IMR-90 (cell line): ENCODE data around the gene RBP5. TPM values are rescaled to one million over a fixed set of nuclear protein-coding genes. Genes with fewer than 3 reads are reported as not detected.

ENCODE experiments used
- ATAC-seq: fragments of 200-7000 bp; cut with Tn5 transposase; 2 replicates; pipeline ENCODE4 v1.9.1; 2020; ENCODE audit warnings: low read depth, mild to moderate bottlenecking, moderate library complexity
- BruUV-seq: library from RNA; stranded (reverse); fragments of 400-500 nt; replicated peaks from 2 replicates; lab custom pipeline; 2021; lab: Mats Ljungman, UMichigan
- CTCF ChIA-PET: fragments of 300-600 bp; formaldehyde crosslinking; extraction: SDS; loops from one replicate; lab custom pipeline; 2021; ENCODE audit warnings: antibody characterized with exemption; lab: Yijun Ruan, JAX
- POLR2A ChIA-PET: fragments of 300-600 bp; sonication (Branson Sonifier 250); formaldehyde crosslinking; loops from one replicate; lab custom pipeline; 2022; ENCODE audit warnings: antibody characterized with exemption; ENCODE audit not compliant: unreplicated experiment; lab: Charles Lee
- DNase-seq: peaks from one replicate; pipeline ENCODE4 v3.0.0; 2013
- H2AFZ ChIP-seq: replicated peaks from 2 replicates; pipeline ENCODE3; 2013; ENCODE audit warnings: low read length, mild to moderate bottlenecking; ENCODE audit not compliant: poor library complexity
- H2AK5ac ChIP-seq: 2 replicates; pipeline ENCODE4 v1.6.1; 2013; ENCODE audit warnings: low read depth, low read length, inconsistent platforms
- H2AK9ac ChIP-seq: replicated peaks from 2 replicates; pipeline ENCODE3; 2013; ENCODE audit warnings: mild to moderate bottlenecking, low read depth, low read length, moderate library complexity; ENCODE audit not compliant: poor library complexity
- H2BK120ac ChIP-seq: 2 replicates; pipeline ENCODE4 v1.6.1; 2013; ENCODE audit warnings: low read depth, low read length, inconsistent platforms
- H2BK15ac ChIP-seq: 3 replicates; pipeline ENCODE4 v1.6.1; 2013; ENCODE audit warnings: low read depth, low read length, inconsistent platforms
- H2BK20ac ChIP-seq: 2 replicates; pipeline ENCODE4 v1.6.1; 2013; ENCODE audit warnings: low read depth, mild to moderate bottlenecking, inconsistent platforms, low read length, moderate library complexity
- H2BK5ac ChIP-seq: 2 replicates; pipeline ENCODE4 v1.6.1; 2013; ENCODE audit warnings: mild to moderate bottlenecking, low read depth, low read length, inconsistent platforms; ENCODE audit not compliant: poor library complexity, severe bottlenecking
- H3K14ac ChIP-seq: replicated peaks from 2 replicates; pipeline ENCODE4 v1.6.1; 2013; ENCODE audit warnings: low read depth, low read length, inconsistent platforms
- H3K18ac ChIP-seq: 2 replicates; pipeline ENCODE4 v1.6.1; 2013; ENCODE audit warnings: low read depth, low read length, control low read depth
- H3K23ac ChIP-seq: 2 replicates; pipeline ENCODE4 v1.6.1; 2013; ENCODE audit warnings: low read depth, low read length, inconsistent platforms
- H3K27ac ChIP-seq: 2 replicates; pipeline ENCODE4 v1.5.1; 2013; ENCODE audit warnings: mild to moderate bottlenecking, control low read depth, low read length; ENCODE audit not compliant: insufficient read depth
- H3K27me3 ChIP-seq: 2 replicates; pipeline ENCODE4 v1.6.1; 2013; ENCODE audit warnings: low read length; ENCODE audit not compliant: control insufficient read depth, insufficient read depth
- H3K36me3 ChIP-seq: 2 replicates; pipeline ENCODE4 v1.6.1; 2013; ENCODE audit warnings: low read length, mixed read lengths; ENCODE audit not compliant: control insufficient read depth, insufficient read depth
- H3K4ac ChIP-seq: 2 replicates; pipeline ENCODE4 v1.6.1; 2013; ENCODE audit warnings: low read depth, low read length, inconsistent platforms
- H3K4me1 ChIP-seq: 2 replicates; pipeline ENCODE4 v1.6.1; 2013; ENCODE audit warnings: low read length, mixed read lengths; ENCODE audit not compliant: control insufficient read depth, insufficient read depth
- H3K4me2 ChIP-seq: 2 replicates; pipeline ENCODE4 v1.6.1; 2013; ENCODE audit warnings: low read depth, mild to moderate bottlenecking, control low read depth, low read length, moderate library complexity
- H3K4me3 ChIP-seq: 2 replicates; pipeline ENCODE4 v1.5.1; 2013; ENCODE audit warnings: low read depth, mild to moderate bottlenecking, control low read depth, low read length, moderate library complexity; ENCODE audit not compliant: insufficient read depth
- H3K56ac ChIP-seq: 2 replicates; pipeline ENCODE4 v1.6.1; 2013; ENCODE audit warnings: low read length, inconsistent platforms; ENCODE audit not compliant: insufficient read depth; ENCODE audit errors: extremely low read depth
- H3K79me1 ChIP-seq, 2 experiments: 2 replicates each; pipeline ENCODE4 v1.6.1; 2013; ENCODE audit warnings: low read length in 2 of 2, inconsistent platforms in 1 of 2, low read depth in 1 of 2
- H3K9ac ChIP-seq: 2 replicates; pipeline ENCODE4 v1.6.1; 2013; ENCODE audit warnings: low read depth, low read length, control low read depth
- H3K9me1 ChIP-seq: 2 replicates; pipeline ENCODE4 v1.6.1; 2013; ENCODE audit warnings: low read length, inconsistent platforms; ENCODE audit not compliant: insufficient read depth
- H3K9me3 ChIP-seq: 2 replicates; pipeline ENCODE4 v1.6.1; 2013; ENCODE audit warnings: low read length; ENCODE audit not compliant: control insufficient read depth, insufficient read depth
- H4K20me1 ChIP-seq: 2 replicates; pipeline ENCODE4 v1.6.1; 2013; ENCODE audit warnings: low read length, inconsistent platforms; ENCODE audit not compliant: insufficient read depth
- H4K5ac ChIP-seq: 2 replicates; pipeline ENCODE4 v1.6.1; 2013; ENCODE audit warnings: mild to moderate bottlenecking, low read depth, low read length, control low read depth
- H4K8ac ChIP-seq, 2 experiments: 2 replicates each; pipeline ENCODE4 v1.6.1; 2013; ENCODE audit warnings: low read depth in 2 of 2, low read length in 2 of 2, control low read depth in 1 of 2, inconsistent platforms in 1 of 2
- H4K91ac ChIP-seq: 2 replicates; pipeline ENCODE4 v1.6.1; 2013; ENCODE audit warnings: low read depth, low read length, inconsistent platforms; ENCODE audit not compliant: insufficient read depth
- BHLHE40 ChIP-seq: fragments of 150-350 bp; IDR thresholded peaks from 2 replicates; pipeline ENCODE4 v1.6.1; 2016; ENCODE audit warnings: mild to moderate bottlenecking, low read depth, low read length
- CEBPB ChIP-seq: IDR thresholded peaks from 2 replicates; pipeline ENCODE4 v1.6.1; 2012; ENCODE audit warnings: low read depth, low read length, improper control_type of control experiment
- CHD1 ChIP-seq: IDR thresholded peaks from 2 replicates; pipeline ENCODE4 v1.6.1; 2012; ENCODE audit warnings: low read depth, low read length, improper control_type of control experiment
- FOS ChIP-seq: fragments of 150-350 bp; IDR thresholded peaks from 2 replicates; pipeline ENCODE4 v1.6.1; 2016; ENCODE audit warnings: low read depth, low read length
- MAFK ChIP-seq: IDR thresholded peaks from 2 replicates; pipeline ENCODE4 v1.6.1; 2012; ENCODE audit warnings: low read depth, low read length, improper control_type of control experiment
- MAZ ChIP-seq: IDR thresholded peaks from 2 replicates; pipeline ENCODE4 v1.6.1; 2012; ENCODE audit warnings: low read depth, mild to moderate bottlenecking, low read length, improper control_type of control experiment, moderate library complexity, borderline replicate concordance
- MXI1 ChIP-seq: IDR thresholded peaks from 2 replicates; pipeline ENCODE4 v1.6.1; 2012; ENCODE audit warnings: low read depth, mild to moderate bottlenecking, low read length, moderate library complexity, borderline replicate concordance
- NFE2L2 ChIP-seq: fragments of 150-350 bp; IDR thresholded peaks from 2 replicates; pipeline ENCODE4 v1.6.1; 2016; ENCODE audit warnings: low read depth, mild to moderate bottlenecking, low read length
- POLR2A ChIP-seq: IDR thresholded peaks from 2 replicates; pipeline ENCODE4 v1.6.1; 2012; ENCODE audit warnings: mild to moderate bottlenecking, low read depth, low read length
- RAD21 ChIP-seq: IDR thresholded peaks from 2 replicates; pipeline ENCODE4 v1.6.1; 2012; ENCODE audit warnings: low read length, improper control_type of control experiment
- RCOR1 ChIP-seq: IDR thresholded peaks from 2 replicates; pipeline ENCODE4 v1.6.1; 2012; ENCODE audit warnings: mild to moderate bottlenecking, low read length, improper control_type of control experiment; ENCODE audit not compliant: insufficient replicate concordance
- RFX5 ChIP-seq: IDR thresholded peaks from 2 replicates; pipeline ENCODE4 v1.8.0; 2012; ENCODE audit warnings: low read depth, mild to moderate bottlenecking, low read length, moderate library complexity
- SMC3 ChIP-seq: fragments of 150-350 bp; IDR thresholded peaks from 2 replicates; pipeline ENCODE4 v1.6.1; 2016; ENCODE audit warnings: low read depth, mild to moderate bottlenecking, antibody characterized with exemption, low read length, moderate library complexity
- WGBS, 2 experiments: methylation state at CpG; one replicate each; pipeline versions ENCODE4 v1.1.5 to v1.1.7; 2013; ENCODE audit warnings: missing lambda C conversion rate in 2 of 2; ENCODE audit not compliant: insufficient read length in 1 of 2; ENCODE audit errors: extremely low coverage in 2 of 2; 5-methylcytosine and 5-hydroxymethylcytosine counted together
- dilution Hi-C: fragments of 300-500 bp; cut with HindIII; formaldehyde crosslinking; loops from one replicate; pipeline ENCODE4 v1.14.3; 2018; ENCODE audit warnings: low sequenced_read_pairs; ENCODE audit not compliant: unreplicated experiment
- in situ Hi-C: fragments of 300-500 bp; cut with MboI; formaldehyde crosslinking; loops from 3 replicates; pipeline ENCODE4 v1.14.3; 2019; ENCODE audit warnings: low sequenced_read_pairs, inconsistent platforms, mixed read lengths
- intact Hi-C: fragments of 100-400 bp; cut with micrococcal nuclease; formaldehyde crosslinking; loops from 2 replicates; pipeline ENCODE4 v1.10.0; 2022
- polyA plus RNA-seq, 3 experiments: library from polyadenylated mRNA; depleted of rRNA; stranded (reverse); fragments of >200 nt; gene quantifications; 2 replicates each; pipeline ENCODE4 v1.2.3, GENCODE V29; 2012; ENCODE audit warnings: low replicate concordance in 1 of 3
- total RNA-seq: library from RNA; depleted of rRNA; stranded (reverse); fragments of >200 nt; gene quantifications from 2 replicates; pipeline ENCODE4 v1.2.3, GENCODE V29; 2012
- TF ChIP-seq, protein P1 (sequence below): conservative IDR thresholded peaks from 2 replicates; pipeline ENCODE4 v1.5.1; 2012; ENCODE audit warnings: mild to moderate bottlenecking, low read depth, low read length, improper control_type of control experiment
- TF ChIP-seq, protein P2 (sequence below): fragments of 150-350 bp; IDR thresholded peaks from 2 replicates; pipeline ENCODE4 v1.6.1; 2017; ENCODE audit warnings: mild to moderate bottlenecking, antibody characterized with exemption, low read length, low read depth
- TF ChIP-seq, protein P3 (sequence below): fragments of 150-350 bp; IDR thresholded peaks from 2 replicates; pipeline ENCODE4 v1.6.1; 2016; ENCODE audit warnings: low read depth, mild to moderate bottlenecking, low read length, moderate library complexity, borderline replicate concordance

The RBP5 gene
- total and polyA plus RNA-seq, 2 of the 4 experiments (the other 2 are of a cell fraction) = 0.15 TPM; not detected in 1

DNA sequence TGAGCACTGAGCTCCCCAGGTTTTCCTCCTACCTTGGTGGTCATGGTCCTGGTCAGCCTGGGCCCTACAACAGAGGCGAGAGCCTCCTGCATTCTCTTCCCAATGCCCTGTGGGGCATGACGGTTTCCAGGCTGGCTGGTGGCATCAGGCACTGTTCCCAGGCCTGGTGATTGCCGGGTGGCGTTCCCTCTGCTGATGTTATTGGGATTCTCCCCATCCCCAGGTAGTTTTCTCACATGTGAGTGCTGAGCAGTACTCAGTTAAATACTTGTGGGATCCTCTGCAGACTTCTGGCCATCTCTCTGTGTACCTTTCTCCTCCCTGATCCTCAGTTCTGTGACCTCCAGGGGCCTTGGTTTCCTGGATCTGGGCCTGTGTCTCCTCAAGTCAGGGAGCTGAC is 52.2 kb downstream of the RBP5 start:
- no CpG with 5 or more reads among the region's 4 CpGs for WGBS, 2 experiments
- peak overlapping the region; percentile 81 for H2BK20ac ChIP-seq
- peak overlapping the region; percentile 61 for H4K91ac ChIP-seq
- peak overlapping the region; percentile 92 for H2AK5ac ChIP-seq
- peak overlapping the region; percentile 47 for H4K5ac ChIP-seq
- POLR2A ChIA-PET = interaction anchor here (0.6 kb wide), 1 partner anchor 179 kb away, joined by 5 read pairs; no protein-coding TSS in a partner anchor
- H3K4me1 ChIP-seq = peaks cover 17% of the 10 kb centered on the region
- ATAC-seq (no peak), DNase-seq (no peak)
- H3K4me3 ChIP-seq = no peak overlapping the region
- no peaks in the 10 kb centered on the region for H3K9me3 ChIP-seq
- peak overlapping the region; percentile 72 for H3K18ac ChIP-seq
- no peak overlapping the region for H2AFZ ChIP-seq
- H2BK5ac ChIP-seq = peak overlapping the region; percentile 77
- peak overlapping the region; percentile 18; the same call in 1 of the 2 replicates for H3K4me2 ChIP-seq
- H4K8ac ChIP-seq = peak overlapping the region; percentile 1 to 20; a peak in 2 of 4 replicates
- H3K36me3 ChIP-seq = peaks cover 12% of the 10 kb centered on the region
- H3K9ac ChIP-seq = no peak overlapping the region
- CTCF ChIA-PET = interaction anchor here (1.2 kb wide), 1 partner anchor 18 kb away, joined by 3 read pairs; no protein-coding TSS in a partner anchor
- H3K79me1 ChIP-seq = no peaks in the 10 kb centered on the region
- intact Hi-C loops = no loop called here
- dilution Hi-C loops = no loop called here
- H2BK120ac ChIP-seq = peak overlapping the region; percentile 72
- in situ Hi-C loops = no loop called here
- H2AK9ac ChIP-seq = peak overlapping the region; percentile 2
- no peak overlapping the region for H3K56ac ChIP-seq
- H3K27me3 ChIP-seq = no peaks in the 10 kb centered on the region
- TF ChIP-seq MAFK (no peak), POLR2A (no peak), NFE2L2 (no peak), SMC3 (no peak), BHLHE40 (no peak), CHD1 (no peak), MXI1 (no peak), RCOR1 (no peak), MAZ (no peak), CEBPB (no peak), FOS (no peak), RFX5 (no peak), RAD21 (no peak)
- TF ChIP-seq, protein P1, sequence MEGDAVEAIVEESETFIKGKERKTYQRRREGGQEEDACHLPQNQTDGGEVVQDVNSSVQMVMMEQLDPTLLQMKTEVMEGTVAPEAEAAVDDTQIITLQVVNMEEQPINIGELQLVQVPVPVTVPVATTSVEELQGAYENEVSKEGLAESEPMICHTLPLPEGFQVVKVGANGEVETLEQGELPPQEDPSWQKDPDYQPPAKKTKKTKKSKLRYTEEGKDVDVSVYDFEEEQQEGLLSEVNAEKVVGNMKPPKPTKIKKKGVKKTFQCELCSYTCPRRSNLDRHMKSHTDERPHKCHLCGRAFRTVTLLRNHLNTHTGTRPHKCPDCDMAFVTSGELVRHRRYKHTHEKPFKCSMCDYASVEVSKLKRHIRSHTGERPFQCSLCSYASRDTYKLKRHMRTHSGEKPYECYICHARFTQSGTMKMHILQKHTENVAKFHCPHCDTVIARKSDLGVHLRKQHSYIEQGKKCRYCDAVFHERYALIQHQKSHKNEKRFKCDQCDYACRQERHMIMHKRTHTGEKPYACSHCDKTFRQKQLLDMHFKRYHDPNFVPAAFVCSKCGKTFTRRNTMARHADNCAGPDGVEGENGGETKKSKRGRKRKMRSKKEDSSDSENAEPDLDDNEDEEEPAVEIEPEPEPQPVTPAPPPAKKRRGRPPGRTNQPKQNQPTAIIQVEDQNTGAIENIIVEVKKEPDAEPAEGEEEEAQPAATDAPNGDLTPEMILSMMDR = no peak
- TF ChIP-seq, protein P2, sequence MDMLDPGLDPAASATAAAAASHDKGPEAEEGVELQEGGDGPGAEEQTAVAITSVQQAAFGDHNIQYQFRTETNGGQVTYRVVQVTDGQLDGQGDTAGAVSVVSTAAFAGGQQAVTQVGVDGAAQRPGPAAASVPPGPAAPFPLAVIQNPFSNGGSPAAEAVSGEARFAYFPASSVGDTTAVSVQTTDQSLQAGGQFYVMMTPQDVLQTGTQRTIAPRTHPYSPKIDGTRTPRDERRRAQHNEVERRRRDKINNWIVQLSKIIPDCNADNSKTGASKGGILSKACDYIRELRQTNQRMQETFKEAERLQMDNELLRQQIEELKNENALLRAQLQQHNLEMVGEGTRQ = no peak
- TF ChIP-seq, protein P3, sequence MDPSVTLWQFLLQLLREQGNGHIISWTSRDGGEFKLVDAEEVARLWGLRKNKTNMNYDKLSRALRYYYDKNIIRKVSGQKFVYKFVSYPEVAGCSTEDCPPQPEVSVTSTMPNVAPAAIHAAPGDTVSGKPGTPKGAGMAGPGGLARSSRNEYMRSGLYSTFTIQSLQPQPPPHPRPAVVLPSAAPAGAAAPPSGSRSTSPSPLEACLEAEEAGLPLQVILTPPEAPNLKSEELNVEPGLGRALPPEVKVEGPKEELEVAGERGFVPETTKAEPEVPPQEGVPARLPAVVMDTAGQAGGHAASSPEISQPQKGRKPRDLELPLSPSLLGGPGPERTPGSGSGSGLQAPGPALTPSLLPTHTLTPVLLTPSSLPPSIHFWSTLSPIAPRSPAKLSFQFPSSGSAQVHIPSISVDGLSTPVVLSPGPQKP = no peak
- peak overlapping the region; percentile 77 for H3K4ac ChIP-seq
- peaks cover 19% of the 10 kb centered on the region for H3K9me1 ChIP-seq
- no TSS peak for BruUV-seq
- peak overlapping the region; percentile 63; the same call in 1 of the 2 replicates for H3K23ac ChIP-seq
- peaks cover 4% of the 10 kb centered on the region; the same call in 1 of the 2 replicates for H4K20me1 ChIP-seq
- H3K14ac ChIP-seq = peak overlapping the region; percentile 80
- peak overlapping the region; percentile 48; the same call in 2 of the 3 replicates for H2BK15ac ChIP-seq
- peak overlapping the region; percentile 87; the same call in 1 of the 2 replicates for H3K27ac ChIP-seq
